NCI-H2227 (cell line): Measurements from ENCODE around the gene ZBTB12.
"Not testable (repeated sequence)": the region's sequence is repeated elsewhere in the genome, so short reads cannot be mapped to it uniquely, and the experiment has no call there.

Experiments
- DNase-seq: peaks from one replicate; lab custom pipeline; 2025; ENCODE audit not compliant: unreplicated experiment; lab: John Stamatoyannopoulos, UW

Gene ZBTB12

DNA sequence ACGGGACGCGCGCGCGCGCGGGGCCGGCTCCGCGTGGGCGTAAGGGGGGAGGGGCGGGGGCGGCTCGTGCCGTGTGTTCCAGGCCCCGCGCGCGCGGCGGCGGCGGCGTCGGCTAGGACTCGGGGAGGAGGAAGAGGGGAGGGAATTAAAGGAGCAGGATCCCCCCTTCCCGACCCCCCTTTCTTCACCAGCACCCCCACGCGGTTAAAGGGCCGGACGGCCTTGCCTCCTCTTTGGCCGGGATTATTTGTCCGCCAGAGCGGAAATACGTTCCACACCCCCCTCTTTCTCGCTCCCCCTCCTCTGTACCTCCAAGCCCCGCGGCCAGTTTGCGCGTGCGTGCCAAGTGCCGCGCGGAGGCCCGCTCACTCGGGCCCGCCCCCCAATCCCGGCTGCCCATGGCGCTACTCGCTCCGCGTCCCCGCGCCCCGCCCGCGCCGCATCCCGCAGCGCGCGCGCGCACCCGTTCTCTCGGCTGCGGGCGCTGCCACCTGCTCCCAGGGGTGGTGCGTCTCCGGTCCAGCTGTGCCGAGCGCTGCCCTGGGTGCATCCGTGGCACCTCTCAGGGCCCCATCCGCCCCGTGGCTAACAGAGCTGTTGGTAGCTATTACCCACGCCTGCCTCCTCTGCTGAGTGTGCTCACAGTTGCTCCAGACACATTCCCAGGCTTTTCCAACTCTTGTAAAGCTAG lies at the start of gene ZBTB12:
ZBTB12 (minus strand) TSS at position 134 of the 691 bp plus-strand sequence. CDS start 781 bp downstream, outside the sequence.
- DNase-seq: peak; percentile 99

DNA sequence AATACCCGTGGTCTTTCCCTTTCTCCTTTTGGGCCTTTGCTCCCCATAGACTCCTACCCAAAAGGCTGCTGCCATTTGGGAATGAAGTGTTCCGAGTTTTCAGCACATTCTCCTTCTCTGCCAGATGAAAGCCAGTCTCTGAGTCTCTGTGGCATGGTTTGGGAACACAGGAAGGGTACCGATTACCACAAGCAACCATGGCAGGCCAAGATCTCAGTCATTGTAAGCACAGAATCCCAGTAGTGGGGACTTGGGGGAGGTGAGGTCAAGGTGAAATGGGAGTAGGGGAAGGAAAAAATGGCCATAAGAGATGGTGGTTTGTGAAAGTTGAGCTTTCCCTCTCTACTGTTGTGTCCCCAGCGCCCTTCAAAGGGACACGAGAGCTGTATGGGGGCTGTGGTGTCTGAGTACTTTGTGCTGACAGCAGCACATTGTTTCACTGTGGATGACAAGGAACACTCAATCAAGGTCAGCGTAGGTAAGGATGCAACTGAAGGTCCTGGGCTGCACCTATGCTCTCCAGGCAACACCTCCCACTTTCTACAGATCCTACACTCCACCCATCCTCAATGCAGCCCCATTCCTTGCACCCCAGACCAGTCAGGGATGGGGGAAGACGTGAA lies 48.2 kb upstream of the ZBTB12 start:
- DNase-seq: no peak

DNA sequence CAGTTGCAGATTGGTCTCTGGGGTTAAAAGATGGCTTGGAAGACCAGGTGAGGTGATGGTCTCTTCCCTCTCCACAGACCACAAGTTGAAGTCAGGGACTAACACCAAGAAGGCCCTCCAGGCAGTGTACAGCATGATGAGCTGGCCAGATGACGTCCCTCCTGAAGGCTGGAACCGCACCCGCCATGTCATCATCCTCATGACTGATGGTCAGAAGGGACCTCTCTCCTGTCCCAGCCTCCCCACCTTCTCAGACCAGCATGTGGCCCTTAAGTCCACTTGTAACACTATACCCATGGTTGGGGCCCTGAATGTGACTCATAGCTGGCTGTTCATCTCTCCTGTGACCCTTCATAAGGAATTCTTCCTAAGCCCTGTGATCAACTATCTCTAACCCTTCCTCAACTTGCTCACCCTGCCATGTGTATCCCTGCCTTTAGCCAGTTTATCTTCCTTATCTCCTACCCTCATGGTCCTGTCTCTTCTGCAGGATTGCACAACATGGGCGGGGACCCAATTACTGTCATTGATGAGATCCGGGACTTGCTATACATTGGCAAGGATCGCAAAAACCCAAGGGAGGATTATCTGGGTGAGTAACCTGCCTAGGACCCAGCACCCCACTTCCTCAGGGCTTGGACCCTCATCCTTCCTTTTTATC lies 47.0 kb upstream of the ZBTB12 start:
- DNase-seq: no peak

GRCh38 chr6:31948306-31948705 lies 46.4 kb upstream of the ZBTB12 start:
- DNase-seq: no peak

- DNase-seq: no peak
These were observed 46.0 kb upstream of the ZBTB12 start for GRCh38 chr6:31947864-31948263.

DNA sequence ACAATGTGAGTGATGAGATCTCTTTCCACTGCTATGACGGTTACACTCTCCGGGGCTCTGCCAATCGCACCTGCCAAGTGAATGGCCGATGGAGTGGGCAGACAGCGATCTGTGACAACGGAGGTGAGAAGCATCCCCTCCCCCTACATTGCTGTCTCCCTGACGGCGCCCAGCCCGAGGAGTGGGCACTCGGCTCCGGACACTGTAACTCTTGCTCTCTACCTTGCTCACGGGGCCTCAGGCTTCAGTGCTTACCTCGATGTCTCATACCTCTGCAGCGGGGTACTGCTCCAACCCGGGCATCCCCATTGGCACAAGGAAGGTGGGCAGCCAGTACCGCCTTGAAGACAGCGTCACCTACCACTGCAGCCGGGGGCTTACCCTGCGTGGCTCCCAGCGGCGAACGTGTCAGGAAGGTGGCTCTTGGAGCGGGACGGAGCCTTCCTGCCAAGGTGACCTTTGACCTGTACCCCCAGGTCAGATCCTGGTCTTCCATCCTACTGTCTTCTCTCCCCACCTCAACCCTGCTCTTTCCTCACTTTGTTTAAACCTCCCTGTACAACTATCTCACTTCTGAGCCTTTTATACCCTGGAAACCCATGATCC lies 45.3 kb upstream of the ZBTB12 start:
- no peak for DNase-seq

DNA sequence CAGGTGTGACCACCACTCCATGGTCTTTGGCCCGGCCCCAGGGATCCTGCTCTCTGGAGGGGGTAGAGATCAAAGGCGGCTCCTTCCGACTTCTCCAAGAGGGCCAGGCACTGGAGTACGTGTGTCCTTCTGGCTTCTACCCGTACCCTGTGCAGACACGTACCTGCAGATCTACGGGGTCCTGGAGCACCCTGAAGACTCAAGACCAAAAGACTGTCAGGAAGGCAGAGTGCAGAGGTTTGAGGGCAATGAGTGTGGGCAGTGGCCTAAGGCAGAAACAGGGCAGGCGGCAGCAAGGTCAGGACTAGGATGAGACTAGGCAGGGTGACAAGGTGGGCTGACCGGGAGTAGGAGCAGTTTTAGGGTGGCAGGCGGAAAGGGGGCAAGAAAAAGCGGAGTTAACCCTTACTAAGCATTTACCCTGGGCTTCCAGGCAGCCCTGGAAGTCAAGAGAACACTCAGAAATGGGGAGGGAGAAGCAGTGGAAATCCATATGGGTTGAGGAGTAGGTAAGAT lies 44.5 kb upstream of the ZBTB12 start:
- no peak for DNase-seq

DNA sequence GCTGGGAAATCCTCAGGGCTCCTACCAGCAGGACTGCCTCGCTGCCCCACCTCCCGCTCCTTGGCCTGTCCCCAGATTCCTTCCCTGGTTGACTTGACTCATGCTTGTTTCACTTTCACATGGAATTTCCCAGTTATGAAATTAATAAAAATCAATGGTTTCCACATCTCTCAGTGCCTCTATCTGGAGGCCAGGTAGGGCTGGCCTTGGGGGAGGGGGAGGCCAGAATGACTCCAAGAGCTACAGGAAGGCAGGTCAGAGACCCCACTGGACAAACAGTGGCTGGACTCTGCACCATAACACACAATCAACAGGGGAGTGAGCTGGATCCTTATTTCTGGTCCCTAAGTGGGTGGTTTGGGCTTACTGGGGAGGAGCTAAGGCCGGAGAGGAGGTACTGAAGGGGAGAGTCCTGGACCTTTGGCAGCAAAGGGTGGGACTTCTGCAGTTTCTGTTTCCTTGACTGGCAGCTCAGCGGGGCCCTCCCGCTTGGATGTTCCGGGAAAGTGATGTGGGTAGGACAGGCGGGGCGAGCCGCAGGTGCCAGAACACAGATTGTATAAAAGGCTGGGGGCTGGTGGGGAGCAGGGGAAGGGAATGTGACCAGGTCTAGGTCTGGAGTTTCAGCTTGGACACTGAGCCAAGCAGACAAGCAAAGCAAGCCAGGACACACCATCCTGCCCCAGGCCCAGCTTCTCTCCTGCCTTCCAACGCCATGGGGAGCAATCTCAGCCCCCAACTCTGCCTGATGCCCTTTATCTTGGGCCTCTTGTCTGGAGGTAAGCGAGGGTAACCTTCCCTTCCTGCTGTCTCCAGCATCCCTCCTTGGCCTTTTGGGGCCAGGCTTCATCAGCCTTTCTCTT lies 43.9 kb upstream of the ZBTB12 start, which contains the start of gene CFB:
CFB (plus strand) TSS at position 589 of the 863 bp plus-strand sequence; CDS start at position 716, 127 bp downstream.
- no peak for DNase-seq

- no peak for DNase-seq
These were observed 43.2 kb upstream of the ZBTB12 start for GRCh38 chr6:31945154-31945506.

DNA sequence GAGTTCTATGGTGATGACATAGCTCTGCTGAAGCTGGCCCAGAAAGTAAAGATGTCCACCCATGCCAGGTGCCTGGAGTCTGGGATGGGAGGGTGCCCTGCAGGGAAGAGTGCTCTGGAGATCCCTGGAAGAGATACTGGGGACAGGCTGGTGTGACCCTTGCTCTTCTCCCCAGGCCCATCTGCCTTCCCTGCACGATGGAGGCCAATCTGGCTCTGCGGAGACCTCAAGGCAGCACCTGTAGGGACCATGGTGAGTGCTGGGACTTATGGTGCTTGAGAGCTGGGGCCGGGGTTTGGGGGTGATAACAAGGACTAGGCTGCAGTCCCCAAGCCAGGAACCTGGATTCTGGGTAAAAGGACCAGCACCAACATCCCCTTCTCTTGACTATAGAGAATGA lies 41.9 kb upstream of the ZBTB12 start:
- no peak for DNase-seq

DNA sequence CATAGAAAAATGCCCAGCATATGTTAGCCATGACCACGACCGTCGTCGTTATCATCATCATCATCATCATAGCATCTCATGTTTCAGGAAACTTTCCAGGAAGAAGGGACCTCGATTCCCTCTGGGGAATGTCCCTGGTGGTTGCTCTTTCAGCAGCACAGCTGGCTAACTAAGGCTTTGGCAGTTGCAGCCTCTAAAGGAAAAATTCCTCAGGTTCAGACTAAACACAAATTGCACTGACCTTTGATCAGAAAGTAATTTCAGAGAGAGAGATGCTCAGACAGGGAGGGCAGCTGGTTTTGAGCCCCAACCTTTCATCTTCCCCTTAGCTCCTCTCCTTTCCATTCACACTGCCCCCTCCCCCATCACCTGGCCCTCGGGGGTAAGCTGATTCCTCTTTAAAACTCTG lies 38.4 kb upstream of the ZBTB12 start:
- DNase-seq: peak; percentile 19

DNA sequence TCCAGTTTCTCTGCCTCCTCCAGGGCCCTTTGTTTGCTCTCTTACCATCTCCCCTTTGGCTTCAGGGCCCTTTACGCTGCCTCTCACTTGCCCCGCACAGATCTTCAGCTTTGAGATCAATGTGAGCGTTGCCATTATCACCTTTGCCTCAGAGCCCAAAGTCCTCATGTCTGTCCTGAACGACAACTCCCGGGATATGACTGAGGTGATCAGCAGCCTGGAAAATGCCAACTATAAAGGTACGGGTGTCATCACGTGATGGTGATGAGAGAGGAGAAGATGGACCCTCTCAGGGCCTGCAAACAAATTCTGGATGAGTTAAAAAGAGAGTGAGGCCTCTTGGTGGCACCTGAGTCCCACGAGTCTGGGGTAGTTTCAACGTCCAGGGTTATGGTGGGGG lies 33.9 kb upstream of the ZBTB12 start:
- DNase-seq: no peak

DNA sequence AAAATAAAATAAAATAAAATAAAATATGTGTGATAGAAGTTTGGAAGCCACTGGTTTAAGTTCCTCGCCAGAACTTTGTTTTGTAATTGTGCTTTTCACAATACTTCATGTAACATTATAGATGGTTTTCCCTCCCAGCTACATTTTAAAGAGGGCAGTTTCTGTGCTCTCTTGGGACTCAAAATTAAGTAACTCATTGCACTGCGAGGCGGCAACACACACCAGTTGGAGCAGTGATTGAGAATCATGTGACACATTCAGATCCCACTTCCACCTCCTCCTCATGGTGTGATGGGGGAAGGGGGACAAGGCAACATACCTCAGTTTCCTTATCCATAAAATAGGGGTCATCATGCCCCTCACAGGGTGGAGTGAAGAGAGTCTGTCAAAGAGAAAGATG lies 33.1 kb upstream of the ZBTB12 start:
- no peak for DNase-seq

DNA sequence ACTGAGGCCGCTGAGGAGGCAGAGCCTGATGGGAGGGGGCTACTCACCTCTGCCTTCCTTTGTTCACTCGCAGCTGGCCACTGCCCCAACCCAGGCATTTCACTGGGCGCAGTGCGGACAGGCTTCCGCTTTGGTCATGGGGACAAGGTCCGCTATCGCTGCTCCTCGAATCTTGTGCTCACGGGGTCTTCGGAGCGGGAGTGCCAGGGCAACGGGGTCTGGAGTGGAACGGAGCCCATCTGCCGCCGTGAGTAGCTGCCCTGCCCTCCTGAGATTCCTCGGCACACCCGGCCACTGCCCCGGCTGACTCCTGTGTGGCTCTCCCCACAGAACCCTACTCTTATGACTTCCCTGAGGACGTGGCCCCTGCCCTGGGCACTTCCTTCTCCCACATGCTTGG lies 31.7 kb upstream of the ZBTB12 start:
- no peak for DNase-seq

- DNase-seq: not testable (repeated sequence)
These were observed 30.3 kb upstream of the ZBTB12 start for GRCh38 chr6:31932137-31932536.

GRCh38 chr6:31930962-31931361 lies 29.1 kb upstream of the ZBTB12 start:
- DNase-seq: no peak

GRCh38 chr6:31928672-31928939 lies 26.7 kb upstream of the ZBTB12 start:
- DNase-seq: no peak

DNA sequence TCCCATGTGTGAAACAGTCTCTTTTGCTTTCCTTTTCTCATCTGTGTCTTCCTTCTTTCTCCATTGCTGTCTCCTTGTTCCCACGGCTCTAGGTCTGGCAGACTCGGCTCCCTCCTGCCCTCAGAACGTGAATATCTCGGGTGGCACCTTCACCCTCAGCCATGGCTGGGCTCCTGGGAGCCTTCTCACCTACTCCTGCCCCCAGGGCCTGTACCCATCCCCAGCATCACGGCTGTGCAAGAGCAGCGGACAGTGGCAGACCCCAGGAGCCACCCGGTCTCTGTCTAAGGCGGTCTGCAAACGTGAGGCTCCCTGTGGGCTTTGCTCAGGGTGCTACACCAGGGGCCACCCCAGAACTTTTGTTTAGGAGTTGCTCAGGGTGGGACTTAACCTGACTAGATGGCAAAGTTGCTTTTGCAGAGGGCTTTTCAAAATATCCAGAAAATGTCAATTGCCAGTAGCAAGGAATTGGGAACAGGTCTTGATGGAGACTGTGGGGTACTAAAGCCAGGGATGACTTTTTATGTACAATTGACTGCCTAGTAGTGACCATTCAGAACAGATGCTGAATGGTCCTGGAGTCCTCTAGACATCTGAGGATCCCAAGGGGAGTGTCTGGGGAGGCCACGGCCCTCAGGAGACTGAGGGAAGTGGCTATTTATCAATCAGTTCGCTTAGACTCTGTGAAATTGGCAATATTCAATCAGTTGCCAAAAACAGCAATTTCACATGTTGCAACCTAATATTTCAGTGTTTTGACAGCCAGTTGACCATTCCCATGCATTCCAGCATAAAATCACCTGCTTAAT lies 26.2 kb upstream of the ZBTB12 start:
- no peak for DNase-seq

GRCh38 chr6:31927242-31927862 lies 25.5 kb upstream of the ZBTB12 start, which contains the start of gene C2:
Gene C2, plus strand, starts transcription at chr6:31927717. Its CDS starts 36 bp downstream, at chr6:31927753.
- DNase-seq: no peak

- DNase-seq: no peak
These were observed 21.1 kb upstream of the ZBTB12 start for GRCh38 chr6:31922942-31923341.
